Keratinocyte (primary cell): ENCODE data around the gene PLEKHO2. TPM values are rescaled to one million over a fixed set of nuclear protein-coding genes. Genes with fewer than 3 reads are reported as not detected.

Source experiments
- DNase-seq: peaks from one replicate; pipeline ENCODE4 v3.0.0-alpha.2; 2011; ENCODE audit warnings: low read depth, missing footprints, low spot score
- FAIRE-seq: peaks from 2 replicates; lab custom pipeline; 2011; peaks lifted over from hg19 to GRCh38; lab: Jason Lieb, UNC
- H2AFZ ChIP-seq: 2 replicates; pipeline ENCODE4 v1.6.0; 2012; ENCODE audit warnings: low read length, control low read depth, inconsistent platforms; ENCODE audit not compliant: control insufficient read depth
- H3K27ac ChIP-seq: 2 replicates; pipeline ENCODE4 v1.5.1; 2011; ENCODE audit warnings: low read length; ENCODE audit not compliant: control insufficient read depth, insufficient read depth
- H3K27me3 ChIP-seq: 3 replicates; pipeline ENCODE4 v1.6.0; 2011; ENCODE audit warnings: low read length; ENCODE audit not compliant: control insufficient read depth, insufficient read depth; ENCODE audit errors: extremely low read depth
- H3K36me3 ChIP-seq, 2 experiments: 2 replicates in 1 of 2; 3 replicates in 1 of 2; pipeline ENCODE4 v1.5.1; 2011; ENCODE audit warnings: low read length in 2 of 2, mild to moderate bottlenecking in 1 of 2; ENCODE audit not compliant: control insufficient read depth in 2 of 2, insufficient read depth in 2 of 2; ENCODE audit errors: extremely low read depth in 1 of 2
- H3K4me1 ChIP-seq: 3 replicates; pipeline ENCODE4 v1.5.1; 2011; ENCODE audit warnings: low read length; ENCODE audit not compliant: control insufficient read depth, insufficient read depth; ENCODE audit errors: extremely low read depth
- H3K4me2 ChIP-seq: 3 replicates; pipeline ENCODE4 v1.6.0; 2011; ENCODE audit warnings: low read depth, low read length; ENCODE audit not compliant: control insufficient read depth, insufficient read depth; ENCODE audit errors: extremely low read depth
- H3K4me3 ChIP-seq, 3 experiments: fragments of 200-600 bp in 1 of 3; sonication (generic) in 1 of 3; 2 replicates in 2 of 3; 3 replicates in 1 of 3; pipeline ENCODE4 v1.5.1; 2011 to 2016; ENCODE audit warnings: low read length in 3 of 3, mild to moderate bottlenecking in 3 of 3, control low read depth in 2 of 3, inconsistent platforms in 1 of 3, low read depth in 1 of 3, mixed read lengths in 1 of 3, mixed run types in 1 of 3, moderate library complexity in 1 of 3; ENCODE audit not compliant: control insufficient read depth in 2 of 3, insufficient read depth in 2 of 3; ENCODE audit errors: extremely low read depth in 1 of 3
- H3K79me2 ChIP-seq: 2 replicates; pipeline ENCODE4 v1.6.0; 2012; ENCODE audit warnings: low read length; ENCODE audit not compliant: control insufficient read depth, insufficient read depth
- H3K9ac ChIP-seq: 3 replicates; pipeline ENCODE4 v1.6.0; 2011; ENCODE audit warnings: low read length; ENCODE audit not compliant: control insufficient read depth, insufficient read depth; ENCODE audit errors: extremely low read depth
- H3K9me1 ChIP-seq: 3 replicates; pipeline ENCODE4 v1.6.0; 2011; ENCODE audit warnings: low read length; ENCODE audit not compliant: control insufficient read depth, insufficient read depth; ENCODE audit errors: extremely low read depth
- H3K9me3 ChIP-seq: 2 replicates; pipeline ENCODE4 v1.5.1; 2012; ENCODE audit warnings: low read depth, low read length; ENCODE audit not compliant: control insufficient read depth
- H4K20me1 ChIP-seq: 3 replicates; pipeline ENCODE4 v1.6.0; 2011; ENCODE audit warnings: low read length; ENCODE audit not compliant: control insufficient read depth, insufficient read depth; ENCODE audit errors: extremely low read depth
- CTCF ChIP-seq, 3 experiments: IDR thresholded peaks in 1 of 3; conservative IDR thresholded peaks in 1 of 3; optimal IDR thresholded peaks in 1 of 3; 2 replicates in 2 of 3; 3 replicates in 1 of 3; pipeline versions ENCODE3 to v1.5.1; 2011; ENCODE audit warnings: low read length in 3 of 3, mild to moderate bottlenecking in 3 of 3, moderate library complexity in 2 of 3, control low read depth in 1 of 3, inconsistent platforms in 1 of 3; ENCODE audit not compliant: insufficient read depth in 2 of 3; ENCODE audit errors: extremely low read depth in 1 of 3
- EZH2 ChIP-seq: IDR thresholded peaks from one replicate; pipeline ENCODE4 v1.6.1; 2012; ENCODE audit warnings: inconsistent platforms, mild to moderate bottlenecking, low read length, moderate library complexity
- dilution Hi-C: fragments of 300-500 bp; cut with MboI; formaldehyde crosslinking; loops from one replicate; pipeline ENCODE4 v1.7.0; 2020; ENCODE audit warnings: low sequenced_read_pairs; ENCODE audit not compliant: extremely low pct_ligation_motif_present
- polyA plus RNA-seq, 5 experiments: library from polyadenylated mRNA; depleted of rRNA in 3 of 5; stranded (reverse) in 3 of 5; stranded (forward) in 1 of 5; unstranded in 1 of 5; fragments of >200 nt; gene quantifications; 1 replicate in 1 of 5; 2 replicates in 3 of 5; 3 replicates in 1 of 5; pipeline versions ENCODE4 v1.2.1 to v1.2.3, GENCODE V29; 2011 to 2012; ENCODE audit warnings: missing spikeins in 2 of 5, low read depth in 1 of 5, low replicate concordance in 1 of 5

Gene PLEKHO2
- polyA plus RNA-seq, 1 donor (not counting 4 experiments of a cell fraction or from before 2014, with no cell fraction given): 8.8 TPM

GRCh38 chr15:64917211-64917610 lies 75.5 kb downstream of the PLEKHO2 start:
- no peak for FAIRE-seq

More at GRCh38 chr15:64917211-64917610, 75.5 kb downstream of the PLEKHO2 start:
- H3K9ac ChIP-seq: no peak overlapping the region
- H3K27me3 ChIP-seq: peaks cover 2% of the 10 kb centered on the region
- H3K27ac ChIP-seq: no peak overlapping the region
- peaks cover 6% of the 10 kb centered on the region for H3K4me1 ChIP-seq
- H2AFZ ChIP-seq: no peak overlapping the region
- no peaks in the 10 kb centered on the region for H3K79me2 ChIP-seq
- dilution Hi-C loops: no loop called here
- no peak overlapping the region for H3K4me2 ChIP-seq
- no peaks in the 10 kb centered on the region for H3K9me3 ChIP-seq
- DNase-seq: no peak
- H3K4me3 ChIP-seq: no peak overlapping the region
- H3K9me1 ChIP-seq: no peaks in the 10 kb centered on the region
- H3K36me3 ChIP-seq: no peaks in the 10 kb centered on the region
- TF ChIP-seq EZH2 (no peak), CTCF (optimal IDR thresholded peaks at IDR 0.05 in 1 of 3, IDR thresholded peaks at IDR 0.05 in 1 of 3, conservative IDR thresholded peaks at IDR 0.05 in 1 of 3; ENCODE audit: extremely low read depth in 1 of 3, insufficient read depth in 2 of 3, low read length in 3 of 3) (no peak)
- no peaks in the 10 kb centered on the region for H4K20me1 ChIP-seq

Other genes starting within 250 kb of the PLEKHO2 start
- not detected in 3 replicates for gene RBPMS2, start 66.3 kb upstream of the PLEKHO2 start, polyA plus RNA-seq
- 2.3 to 7.6 TPM (median 6.2 TPM) in 3 replicates for gene PIF1, start 16.3 kb upstream of the PLEKHO2 start, polyA plus RNA-seq
- 0.53 to 1.1 TPM (median 0.96 TPM) in 3 replicates for gene ANKDD1A, start 70.0 kb downstream of the PLEKHO2 start, polyA plus RNA-seq
- 40.3 to 62.9 TPM (median 58.0 TPM) in 3 replicates for gene SPG21, start 148.0 kb downstream of the PLEKHO2 start, polyA plus RNA-seq
- 15.9 to 21.0 TPM (median 17.3 TPM) in 3 replicates for gene MTFMT, start 187.7 kb downstream of the PLEKHO2 start, polyA plus RNA-seq
- not detected in 3 replicates for gene SLC51B, start 203.5 kb downstream of the PLEKHO2 start, polyA plus RNA-seq
- not detected in 3 replicates for gene RASL12, start 226.1 kb downstream of the PLEKHO2 start, polyA plus RNA-seq
- gene KBTBD13, start 234.8 kb downstream of the PLEKHO2 start, polyA plus RNA-seq: not detected in 3 replicates